Osteoblast (primary cell): ENCODE measurements around the gene TMEM178B. TPM values are rescaled to one million over a fixed set of nuclear protein-coding genes. Genes with fewer than 3 reads are reported as not detected.

Source experiments
- DNase-seq: peaks from one replicate; pipeline ENCODE4 v3.0.0; 2011; ENCODE audit warnings: low spot score, mixed read lengths; ENCODE audit not compliant: insufficient read length; ENCODE audit errors: missing footprints
- H2AFZ ChIP-seq: 2 replicates; pipeline ENCODE4 v1.6.0; 2011; ENCODE audit warnings: mild to moderate bottlenecking, low read length
- H3K27ac ChIP-seq: 2 replicates; pipeline ENCODE4 v1.5.1; 2011; ENCODE audit warnings: mild to moderate bottlenecking, low read depth, low read length, moderate library complexity
- H3K27me3 ChIP-seq: 2 replicates; pipeline ENCODE4 v1.6.0; 2012; ENCODE audit warnings: mild to moderate bottlenecking, control low read depth, inconsistent platforms, low read length, moderate library complexity; ENCODE audit not compliant: insufficient read depth
- H3K36me3 ChIP-seq: 2 replicates; pipeline ENCODE4 v1.5.1; 2011; ENCODE audit warnings: mild to moderate bottlenecking, low read length, control low read depth, moderate library complexity; ENCODE audit not compliant: insufficient read depth
- H3K4me1 ChIP-seq: 2 replicates; pipeline ENCODE4 v1.5.1; 2011; ENCODE audit warnings: mild to moderate bottlenecking, low read length, control low read depth, moderate library complexity; ENCODE audit not compliant: insufficient read depth
- H3K4me2 ChIP-seq: 2 replicates; pipeline ENCODE4 v1.6.0; 2011; ENCODE audit warnings: mild to moderate bottlenecking, low read length; ENCODE audit not compliant: insufficient read depth
- H3K4me3 ChIP-seq: fragments of 200-600 bp; sonication (generic); 3 replicates; pipeline ENCODE4 v1.5.1; 2012; ENCODE audit warnings: mild to moderate bottlenecking, low read length, inconsistent platforms; ENCODE audit not compliant: insufficient read depth
- H3K79me2 ChIP-seq: 2 replicates; pipeline ENCODE4 v1.6.0; 2012; ENCODE audit warnings: mild to moderate bottlenecking, low read length, control low read depth, inconsistent platforms; ENCODE audit not compliant: insufficient read depth
- H3K9me3 ChIP-seq: 2 replicates; pipeline ENCODE4 v1.5.1; 2011; ENCODE audit warnings: low read depth, low read length, control low read depth
- H4K20me1 ChIP-seq: 2 replicates; pipeline ENCODE4 v1.6.0; 2012; ENCODE audit warnings: mild to moderate bottlenecking, low read length, control low read depth; ENCODE audit not compliant: insufficient read depth
- CTCF ChIP-seq: IDR thresholded peaks from 2 replicates; pipeline ENCODE4 v1.5.1; 2011; ENCODE audit warnings: mild to moderate bottlenecking, low read depth, low read length, moderate library complexity; ENCODE audit errors: extremely low read depth
- total RNA-seq: library from RNA; depleted of rRNA; stranded (reverse); fragments of >200 nt; gene quantifications from 2 replicates; pipeline ENCODE4 v1.2.3, GENCODE V29; 2012

Gene TMEM178B
- total RNA-seq, 1 donor = 1.1 TPM

GRCh38 chr7:141475679-141476078 is 401.8 kb downstream of the TMEM178B start:
- H2AFZ ChIP-seq = no peak overlapping the region
- H3K4me1 ChIP-seq = no peaks in the 10 kb centered on the region
- no peak overlapping the region for H3K27ac ChIP-seq
- no peaks in the 10 kb centered on the region for H3K9me3 ChIP-seq
- H3K4me2 ChIP-seq = no peak overlapping the region
- H3K4me3 ChIP-seq = no peak overlapping the region
- H4K20me1 ChIP-seq = no peaks in the 10 kb centered on the region
- no peaks in the 10 kb centered on the region for H3K27me3 ChIP-seq
- no peak for DNase-seq
- TF ChIP-seq CTCF = no peak
- no peaks in the 10 kb centered on the region for H3K36me3 ChIP-seq
- no peaks in the 10 kb centered on the region for H3K79me2 ChIP-seq

GRCh38 chr7:141477865-141478264 is 404.0 kb downstream of the TMEM178B start:
- Histone ChIP-seq H3K27me3 (no peaks in the 10 kb centered on the region), H2AFZ (no peak overlapping the region), H3K4me3 (no peak overlapping the region), H3K4me1 (no peaks in the 10 kb centered on the region), H3K79me2 (no peaks in the 10 kb centered on the region), H3K36me3 (no peaks in the 10 kb centered on the region), H3K9me3 (no peaks in the 10 kb centered on the region), H3K4me2 (no peak overlapping the region), H3K27ac (no peak overlapping the region), H4K20me1 (no peaks in the 10 kb centered on the region)
- no peak for TF ChIP-seq CTCF
- no peak for DNase-seq

- TF ChIP-seq CTCF = no peak
- Histone ChIP-seq H3K4me1 (no peaks in the 10 kb centered on the region), H3K27ac (no peak overlapping the region), H3K4me3 (no peak overlapping the region), H3K9me3 (no peaks in the 10 kb centered on the region), H3K79me2 (no peaks in the 10 kb centered on the region), H3K27me3 (no peaks in the 10 kb centered on the region), H3K36me3 (no peaks in the 10 kb centered on the region), H4K20me1 (no peaks in the 10 kb centered on the region), H2AFZ (no peak overlapping the region), H3K4me2 (no peak overlapping the region)
- DNase-seq = no peak
Observed at GRCh38 chr7:141478845-141479244, 405.0 kb downstream of the TMEM178B start.

- H2AFZ ChIP-seq = no peak overlapping the region
- no peaks in the 10 kb centered on the region for H4K20me1 ChIP-seq
- H3K27ac ChIP-seq = no peak overlapping the region
- no peaks in the 10 kb centered on the region for H3K79me2 ChIP-seq
- DNase-seq = no peak
- no peak overlapping the region for H3K4me2 ChIP-seq
- H3K4me3 ChIP-seq = no peak overlapping the region
- H3K4me1 ChIP-seq = no peaks in the 10 kb centered on the region
- H3K9me3 ChIP-seq = no peaks in the 10 kb centered on the region
- no peak for TF ChIP-seq CTCF
- no peaks in the 10 kb centered on the region for H3K27me3 ChIP-seq
- no peaks in the 10 kb centered on the region for H3K36me3 ChIP-seq
Observed at GRCh38 chr7:141480953-141481352, 407.1 kb downstream of the TMEM178B start.
